Common myeloid progenitor, CD34-positive (primary cell): ENCODE data around the gene MYO3B.

Experiments
- CTCF ChIA-PET: fragments of 350-600 bp; sonication (Branson Sonifier 250); formaldehyde crosslinking; loops from one replicate; lab custom pipeline; 2021; ENCODE audit warnings: antibody characterized with exemption; lab: Charles Lee
- POLR2A ChIA-PET: fragments of 350-600 bp; sonication (Branson Sonifier 250); formaldehyde crosslinking; loops from one replicate; lab custom pipeline; 2021; ENCODE audit warnings: antibody characterized with exemption; lab: Charles Lee
- DNase-seq, 3 donors: peaks; one replicate each; pipeline versions ENCODE4 v3.0.0 to v3.0.0-alpha.2; 2013
- H3K27ac ChIP-seq, 2 experiments: 1 replicate in 1 of 2; 2 replicates in 1 of 2; pipeline ENCODE4 v1.7.0; 2013; ENCODE audit warnings: inconsistent platforms in 2 of 2, low read length in 2 of 2, mild to moderate bottlenecking in 2 of 2, low read depth in 1 of 2, moderate library complexity in 1 of 2; ENCODE audit not compliant: severe bottlenecking in 2 of 2, insufficient read depth in 1 of 2, poor library complexity in 1 of 2
- H3K27me3 ChIP-seq, 5 experiments: replicated peaks in 2 of 5; 1 replicate in 3 of 5; 2 replicates in 2 of 5; pipeline versions ENCODE4 v1.6.1 to v1.7.0; 2013; ENCODE audit warnings: low read length in 4 of 5, mild to moderate bottlenecking in 2 of 5, moderate library complexity in 2 of 5, inconsistent platforms in 1 of 5; ENCODE audit not compliant: insufficient read depth in 5 of 5, control insufficient read depth in 4 of 5
- H3K36me3 ChIP-seq, 4 experiments: 1 replicate in 2 of 4; 2 replicates in 2 of 4; pipeline versions ENCODE4 v1.6.1 to v1.7.0; 2013; ENCODE audit warnings: low read length in 3 of 4, control low read depth in 1 of 4, mild to moderate bottlenecking in 1 of 4; ENCODE audit not compliant: control insufficient read depth in 4 of 4, insufficient read depth in 4 of 4
- H3K4me1 ChIP-seq, 4 experiments: 1 replicate in 3 of 4; 2 replicates in 1 of 4; pipeline versions ENCODE4 v1.6.1 to v1.7.1; 2013; ENCODE audit warnings: low read length in 3 of 4, mild to moderate bottlenecking in 3 of 4, control low read depth in 1 of 4, inconsistent platforms in 1 of 4, moderate library complexity in 1 of 4; ENCODE audit not compliant: control insufficient read depth in 4 of 4, insufficient read depth in 4 of 4; ENCODE audit errors: control extremely low read depth in 1 of 4
- H3K4me3 ChIP-seq, 7 experiments: 1 replicate in 4 of 7; 2 replicates in 3 of 7; pipeline versions ENCODE4 v1.5.1 to v1.7.0; 2013; ENCODE audit warnings: mild to moderate bottlenecking in 7 of 7, low read length in 6 of 7, moderate library complexity in 6 of 7, inconsistent platforms in 2 of 7, low read depth in 2 of 7, control low read depth in 1 of 7; ENCODE audit not compliant: insufficient read depth in 4 of 7, control insufficient read depth in 1 of 7; ENCODE audit errors: extremely low read depth in 1 of 7
- H3K9me3 ChIP-seq, 5 experiments: 1 replicate in 4 of 5; 2 replicates in 1 of 5; pipeline versions ENCODE4 v1.6.1 to v1.7.1; 2013; ENCODE audit warnings: low read length in 4 of 5, mild to moderate bottlenecking in 2 of 5, inconsistent platforms in 1 of 5, low read depth in 1 of 5, moderate library complexity in 1 of 5; ENCODE audit not compliant: control insufficient read depth in 4 of 5, insufficient read depth in 2 of 5; ENCODE audit errors: control extremely low read depth in 1 of 5
- WGBS: methylation state at CpG from one replicate; pipeline ENCODE4 v1.1.5; 2013; ENCODE audit not compliant: insufficient coverage; 5-methylcytosine and 5-hydroxymethylcytosine counted together

Gene MYO3B

DNA sequence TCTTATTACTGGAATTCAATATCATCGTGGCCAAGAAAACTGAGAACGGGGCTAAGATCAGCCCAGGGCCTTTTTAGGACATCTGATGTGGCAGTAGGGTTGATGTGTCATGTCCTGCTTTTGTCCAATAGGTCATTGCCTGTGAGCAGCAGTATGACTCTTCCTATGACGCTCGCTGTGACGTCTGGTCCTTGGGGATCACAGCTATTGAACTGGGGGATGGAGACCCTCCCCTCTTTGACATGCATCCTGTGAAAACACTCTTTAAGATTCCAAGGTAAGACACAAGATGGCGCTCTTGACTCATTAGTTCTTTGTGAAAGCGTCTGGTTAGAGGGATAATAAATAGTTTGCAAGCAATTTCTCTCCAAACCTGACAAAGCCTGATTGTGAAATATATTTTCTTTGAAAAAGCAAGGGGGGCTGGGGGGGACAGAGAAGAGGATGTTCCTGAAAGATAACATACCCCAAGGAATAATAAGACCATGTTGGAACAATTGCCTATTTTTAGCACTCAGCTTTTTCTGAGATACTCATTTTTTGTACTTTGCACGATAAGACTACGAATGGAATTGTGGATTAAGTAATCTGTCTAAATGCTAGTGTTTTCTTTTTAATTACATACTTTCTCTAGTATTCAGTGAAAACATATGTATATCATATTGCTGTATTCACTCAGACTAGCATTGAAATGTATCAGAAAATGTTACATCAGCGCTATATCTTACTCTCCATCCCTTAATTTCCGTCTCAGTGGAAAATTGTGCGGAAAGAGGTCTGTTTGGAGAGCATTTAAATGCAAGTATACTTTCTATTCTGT lies 58.1 kb downstream of the MYO3B start:
- ChIA-PET CTCF (interaction anchor here (0.7 to 1.6 kb wide), 10 partner anchors 9 to 583 kb away, joined by 3 to 6 read pairs (median 4); partner anchors contain the start of gene GAD1), POLR2A (no interaction called here)
- WGBS: no CpG with 5 or more reads among the region's 12 CpGs
- H3K4me3 ChIP-seq: no peak overlapping the region
- no peak overlapping the region for H3K27ac ChIP-seq
- peaks cover 0 to 2% (median under 1%) of the 10 kb centered on the region in 4 experiments for H3K4me1 ChIP-seq
- no peaks in the 10 kb centered on the region for H3K36me3 ChIP-seq
- peak; percentile 42 to 66 (median 65) for DNase-seq
- no peaks in the 10 kb centered on the region for H3K9me3 ChIP-seq
- peaks cover 0 to 22% (median 8%) of the 10 kb centered on the region in 5 experiments for H3K27me3 ChIP-seq

DNA sequence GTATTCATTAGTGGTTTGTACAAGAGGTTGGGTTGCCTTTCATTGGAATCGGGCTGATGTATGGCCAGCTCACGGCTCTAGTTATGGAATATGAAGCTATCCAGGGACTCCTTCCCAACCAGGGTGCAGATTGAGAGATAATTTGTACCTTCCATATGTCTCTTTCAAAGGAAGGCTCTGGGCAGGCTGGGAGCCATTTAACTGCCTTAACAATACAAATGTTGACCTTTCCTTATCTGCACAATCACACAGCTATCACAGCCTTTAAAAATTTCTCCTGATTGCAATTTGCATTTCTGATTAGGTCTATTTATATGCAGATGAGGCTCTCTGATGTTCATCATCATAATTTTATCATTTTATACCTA lies 58.7 kb downstream of the MYO3B start:
- 100% methylated on average over 2 of the region's 2 CpGs for WGBS
- no peak for DNase-seq
- Histone ChIP-seq H3K27ac (no peak overlapping the region), H3K27me3 (peaks cover 0 to 22% (median 8%) of the 10 kb centered on the region in 5 experiments), H3K4me3 (no peak overlapping the region), H3K4me1 (peaks cover 0 to 2% (median under 1%) of the 10 kb centered on the region in 4 experiments), H3K36me3 (no peaks in the 10 kb centered on the region), H3K9me3 (no peaks in the 10 kb centered on the region)
- CTCF ChIA-PET: interaction anchor here (0.7 to 1.6 kb wide), 10 partner anchors 9 to 639 kb away, joined by 3 to 6 read pairs (median 3); partner anchors contain the start of gene GAD1
- POLR2A ChIA-PET: no interaction called here

DNA sequence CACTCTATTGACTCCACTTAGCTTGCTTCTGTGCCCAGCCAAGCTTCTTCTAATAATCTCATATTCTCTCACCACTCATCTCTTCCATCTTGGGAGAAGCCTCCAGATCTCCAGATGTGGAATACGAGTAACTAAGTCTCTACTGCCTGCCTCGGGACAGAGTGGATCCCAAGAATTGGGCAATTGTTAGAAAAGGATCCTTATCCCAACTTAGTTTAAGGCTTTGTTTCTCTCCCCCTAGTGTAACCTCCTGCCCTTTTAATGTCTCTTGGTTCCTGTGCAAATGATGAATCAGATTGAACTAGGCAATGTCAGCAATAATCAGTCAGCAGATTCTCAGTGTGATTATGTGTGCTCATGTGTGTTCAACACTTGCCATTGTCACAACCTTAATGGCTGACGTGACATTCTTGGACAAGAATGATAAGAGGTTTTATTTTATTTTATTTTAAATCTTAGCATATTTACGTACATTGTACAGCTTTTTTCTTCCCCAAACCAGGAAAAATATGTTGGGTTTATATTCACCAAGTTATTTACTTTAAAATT lies 59.7 kb downstream of the MYO3B start:
- 75% methylated on average over 2 of the region's 4 CpGs for WGBS
- H3K36me3 ChIP-seq: no peaks in the 10 kb centered on the region
- no peaks in the 10 kb centered on the region for H3K9me3 ChIP-seq
- H3K27me3 ChIP-seq: peaks cover 0 to 22% (median 10%) of the 10 kb centered on the region in 5 experiments
- H3K27ac ChIP-seq: no peak overlapping the region
- no peak overlapping the region for H3K4me3 ChIP-seq
- no peak for DNase-seq
- POLR2A ChIA-PET: no interaction called here
- peaks cover 0 to 2% (median under 1%) of the 10 kb centered on the region in 4 experiments for H3K4me1 ChIP-seq
- CTCF ChIA-PET: interaction anchor here (0.6 to 1.5 kb wide), 4 partner anchors 16 to 581 kb away, joined by 3 to 5 read pairs (median 3); no protein-coding TSS in a partner anchor

DNA sequence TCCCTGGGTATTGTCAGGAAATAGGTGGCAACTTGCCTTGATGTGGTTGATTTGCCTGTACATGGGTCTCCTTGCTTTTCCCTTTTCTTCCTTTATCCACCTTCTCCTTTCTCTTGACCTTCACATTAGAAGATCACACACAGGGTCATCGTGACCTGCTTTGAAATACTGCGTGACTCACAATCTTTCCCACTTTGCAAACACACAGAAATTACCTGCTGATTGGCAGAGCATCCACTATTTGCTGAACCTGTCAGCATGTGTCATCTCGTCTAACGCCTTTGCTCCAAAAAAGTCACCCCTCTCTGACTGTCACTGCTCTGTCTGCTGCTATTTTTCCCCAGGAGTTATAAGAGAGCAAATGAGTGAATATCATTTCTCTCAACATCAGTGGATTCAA lies 60.8 kb downstream of the MYO3B start:
- Histone ChIP-seq H3K36me3 (no peaks in the 10 kb centered on the region), H3K9me3 (no peaks in the 10 kb centered on the region), H3K4me1 (peaks cover 0 to 2% (median under 1%) of the 10 kb centered on the region in 4 experiments), H3K4me3 (no peak overlapping the region), H3K27me3 (peaks cover 0 to 22% (median 11%) of the 10 kb centered on the region in 5 experiments), H3K27ac (no peak overlapping the region)
- POLR2A ChIA-PET: no interaction called here
- DNase-seq: no peak
- CTCF ChIA-PET: no interaction called here
- WGBS: 86% methylated on average over 2 of the region's 4 CpGs

DNA sequence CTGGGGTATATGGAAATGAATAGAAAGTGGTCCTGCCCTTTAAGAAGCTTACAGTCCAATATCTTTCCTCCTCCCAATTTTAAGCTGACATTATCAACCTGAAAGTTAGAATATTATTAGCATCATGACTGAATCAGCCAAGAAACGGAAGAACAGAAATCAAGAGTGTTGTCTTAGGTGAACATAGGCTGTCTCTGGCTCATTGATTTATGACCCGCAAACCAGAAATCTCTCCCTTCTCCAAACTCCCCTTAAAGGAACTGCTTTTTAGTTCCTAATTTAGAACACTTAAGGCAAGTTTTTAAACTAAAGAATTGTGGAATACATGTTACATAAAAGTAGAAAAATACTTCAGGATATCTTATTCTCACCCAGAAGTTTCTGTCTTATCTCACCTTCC lies 62.7 kb downstream of the MYO3B start:
- Histone ChIP-seq H3K4me1 (peaks cover 0 to 2% (median under 1%) of the 10 kb centered on the region in 4 experiments), H3K36me3 (no peaks in the 10 kb centered on the region), H3K4me3 (no peak overlapping the region), H3K9me3 (no peaks in the 10 kb centered on the region), H3K27me3 (peaks cover 0 to 24% (median 11%) of the 10 kb centered on the region in 5 experiments), H3K27ac (no peak overlapping the region)
- WGBS: no CpG with 5 or more reads among the region's 2 CpGs
- ChIA-PET CTCF (interaction anchor here (1.3 kb wide), 2 partner anchors 8 to 16 kb away, joined by 3 to 6 read pairs; no protein-coding TSS in a partner anchor), POLR2A (no interaction called here)
- peak in 2 of 3 donors; percentile 6 to 15 for DNase-seq

DNA sequence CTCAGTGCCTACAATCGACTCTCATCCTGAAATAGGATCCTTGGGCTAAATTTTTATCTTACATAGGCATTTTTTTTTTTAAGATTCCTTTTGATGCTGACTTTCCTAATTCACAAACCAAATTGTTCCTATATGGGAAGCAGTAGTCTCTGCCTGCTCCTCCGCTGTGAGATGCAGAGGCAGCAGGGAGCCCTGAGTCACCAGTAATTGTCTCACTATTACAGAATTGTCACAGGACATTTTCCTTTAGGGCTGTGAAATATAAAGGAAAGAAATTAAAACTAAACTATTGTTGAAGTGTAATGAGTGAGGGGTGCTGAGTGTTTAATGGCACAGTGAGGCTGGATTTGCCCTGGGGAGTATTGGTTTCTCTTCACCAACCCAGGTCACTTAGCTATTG lies 63.8 kb downstream of the MYO3B start:
- ChIA-PET CTCF (no interaction called here), POLR2A (no interaction called here)
- peaks cover 0 to 22% (median 11%) of the 10 kb centered on the region in 5 experiments for H3K27me3 ChIP-seq
- 100% methylated on average over 1 of the region's 2 CpGs for WGBS
- no peaks in the 10 kb centered on the region for H3K36me3 ChIP-seq
- no peak for DNase-seq
- H3K4me1 ChIP-seq: peaks cover 0 to 1% (median 0%) of the 10 kb centered on the region in 4 experiments
- H3K4me3 ChIP-seq: no peak overlapping the region
- H3K9me3 ChIP-seq: no peaks in the 10 kb centered on the region
- H3K27ac ChIP-seq: no peak overlapping the region
